ENCODE data around the gene KLF18.
"Not testable (repeated sequence)": the region's sequence is repeated elsewhere in the genome, so short reads cannot be mapped to it uniquely, and the experiment has no call there.

KLF18 gene

DNA sequence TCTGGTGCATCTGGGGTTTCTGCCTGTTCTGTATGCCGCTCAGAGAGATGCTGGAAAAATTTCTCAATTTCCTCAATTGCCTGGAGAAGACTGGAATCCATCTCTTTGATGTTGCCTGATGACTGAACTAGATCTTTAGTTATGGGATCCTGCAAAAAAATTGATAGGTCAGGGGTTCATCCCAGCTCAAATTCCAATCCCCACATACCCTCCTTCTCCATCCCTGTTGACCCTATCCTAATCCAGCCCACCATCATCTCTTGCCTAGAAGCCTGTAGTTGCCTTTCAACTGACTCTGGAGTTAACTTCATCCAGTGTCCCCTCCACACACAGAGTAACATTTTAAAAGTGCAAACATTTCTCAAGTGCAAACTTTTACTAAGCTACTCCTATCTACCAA, at the start of gene KLF18:
TSS of gene KLF18 (minus strand) at position 101 of the 400 bp plus-strand sequence. CDS start at position 101, 0 bp downstream.
- DNase-seq (ENCODE audit: low read depth in 2 of 2), result no peak

DNA sequence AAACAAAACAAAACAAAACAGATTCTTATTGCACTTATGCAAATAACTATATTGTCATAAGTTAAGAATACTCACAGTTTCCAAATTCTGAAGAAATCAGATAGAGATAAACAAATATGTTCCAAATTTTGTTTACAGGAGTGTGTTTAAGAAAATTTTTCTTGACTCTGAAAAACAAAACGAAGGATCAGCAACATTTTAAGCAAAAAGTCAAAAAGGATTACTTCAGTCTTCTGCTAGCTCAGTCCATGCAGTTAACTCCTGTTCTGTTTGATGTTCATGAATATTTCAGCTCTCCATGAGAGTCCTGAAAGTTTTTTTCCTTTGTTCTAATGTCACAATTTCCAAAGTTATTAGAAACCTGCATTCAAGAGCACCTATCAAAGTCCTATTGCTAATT, 33.2 kb upstream of the KLF18 start:
- no peak for DNase-seq (ENCODE audit: low read depth in 2 of 2)

DNA sequence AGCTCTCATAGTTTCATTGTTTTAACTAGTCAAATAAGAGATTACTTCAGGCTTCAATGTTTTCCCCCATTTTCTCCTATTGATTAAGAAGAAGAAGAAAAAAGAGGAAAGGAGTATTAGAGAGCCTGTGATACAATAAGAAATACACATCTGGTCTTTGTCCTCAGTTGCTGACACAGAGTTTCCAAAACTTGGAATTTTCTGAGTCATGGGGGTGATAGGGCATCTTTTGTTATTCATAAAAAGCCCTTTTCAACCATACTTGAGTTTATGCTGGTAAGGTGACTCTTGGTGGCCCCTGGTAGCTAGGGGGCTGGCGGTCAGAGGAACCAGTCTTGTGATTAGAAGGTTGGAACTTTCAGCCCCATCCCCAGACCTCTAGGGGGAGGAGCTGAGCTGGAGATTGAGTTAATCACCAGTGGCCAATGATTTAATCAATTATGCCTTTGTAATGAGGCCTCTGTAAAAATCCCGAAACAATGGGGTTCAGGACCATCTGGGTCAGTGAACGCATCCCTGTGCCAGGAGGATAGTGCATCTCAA, 28.9 kb upstream of the KLF18 start:
- DNase-seq (ENCODE audit: low read depth in 2 of 2), result no peak

DNA sequence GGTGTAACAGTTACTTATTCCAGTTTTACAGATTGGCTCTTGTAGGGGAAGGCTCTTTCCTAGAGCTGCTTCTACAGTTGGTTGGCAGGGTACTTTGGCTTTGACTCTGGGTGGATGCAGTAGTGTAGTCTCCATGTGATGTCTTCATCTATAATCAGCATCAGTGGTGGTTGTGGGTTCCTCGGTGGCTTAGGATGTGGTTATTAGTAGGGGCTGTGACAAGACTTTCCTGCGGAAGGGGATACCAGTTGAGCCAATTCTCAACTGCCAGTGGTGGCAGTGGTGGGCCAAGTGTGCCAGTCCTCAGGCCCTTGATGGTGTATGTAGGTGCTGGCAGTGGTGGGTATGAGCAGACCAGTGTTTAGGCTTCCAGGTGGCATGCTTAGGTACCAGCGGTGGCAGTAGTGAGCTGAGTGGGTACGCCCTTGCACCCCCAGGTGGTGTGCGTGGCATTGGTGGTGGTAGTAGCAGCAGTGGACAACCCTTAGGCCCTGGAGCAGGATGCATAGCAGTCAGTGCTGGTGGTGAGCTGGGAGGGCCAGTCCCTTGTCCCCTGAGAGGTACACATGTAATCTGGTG, 27.2 kb upstream of the KLF18 start:
- no peak for DNase-seq (ENCODE audit: low read depth in 2 of 2)

DNA sequence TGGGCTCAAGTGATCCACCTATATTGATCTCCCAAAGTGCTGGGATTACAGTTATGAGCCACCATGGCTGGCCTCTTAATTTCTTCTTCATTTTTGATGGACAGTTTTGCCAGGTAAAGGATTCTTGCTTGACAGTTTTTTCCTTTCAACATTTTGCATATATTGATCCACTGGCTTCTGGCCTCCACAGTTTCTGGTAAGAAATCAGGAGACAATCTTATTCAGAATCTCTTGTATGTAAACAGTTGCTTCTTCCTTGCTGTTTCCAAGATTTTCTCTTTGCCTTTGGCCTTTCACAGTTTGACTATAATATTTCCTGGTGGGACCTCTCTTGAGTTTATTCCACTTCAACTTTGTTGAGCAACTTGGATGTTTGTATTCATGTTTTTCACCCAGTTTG, 20.1 kb upstream of the KLF18 start:
- no peak for DNase-seq (ENCODE audit: low read depth in 2 of 2)

DNA sequence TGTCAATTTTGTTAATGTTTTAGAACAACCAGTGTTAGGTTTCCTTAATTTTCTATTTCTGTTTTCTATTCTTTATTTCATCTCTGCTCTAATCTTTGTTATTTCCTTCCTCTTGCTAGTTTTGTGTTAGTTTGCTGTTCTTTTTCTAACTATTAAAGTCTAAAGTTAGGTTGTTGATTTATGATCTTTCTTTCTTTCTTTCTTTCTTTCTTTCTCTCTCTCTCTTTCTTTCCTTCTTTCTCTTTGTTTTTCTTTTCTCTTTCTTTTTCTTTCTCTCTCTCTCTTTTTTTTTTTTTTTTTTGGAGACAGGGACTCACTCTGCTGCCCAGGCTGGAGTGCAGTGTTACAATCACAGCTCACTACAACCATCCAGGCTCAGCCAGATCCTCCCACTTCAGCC, 17.4 kb upstream of the KLF18 start:
- no peak for DNase-seq (ENCODE audit: low read depth in 2 of 2)

DNA sequence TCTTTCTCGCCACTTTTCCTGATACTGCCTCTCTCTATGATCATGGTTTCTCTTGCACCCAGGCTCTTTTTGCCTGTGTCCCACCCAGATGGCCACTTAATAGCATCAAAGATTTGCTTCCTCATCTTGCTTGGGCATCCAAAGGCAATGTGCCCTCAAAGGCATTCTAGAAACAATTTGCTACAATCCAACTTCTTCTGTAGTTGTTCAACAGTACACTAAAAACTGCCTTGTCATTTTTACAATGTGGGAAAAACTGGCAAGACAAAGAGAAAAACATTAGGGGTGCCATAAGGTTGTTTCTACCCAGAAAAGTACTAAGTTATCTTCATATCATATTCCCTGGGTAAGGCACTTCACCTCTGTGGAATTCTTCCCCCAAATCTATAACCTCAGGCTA, 16.5 kb upstream of the KLF18 start:
- DNase-seq (ENCODE audit: low read depth in 2 of 2), result no peak

DNA sequence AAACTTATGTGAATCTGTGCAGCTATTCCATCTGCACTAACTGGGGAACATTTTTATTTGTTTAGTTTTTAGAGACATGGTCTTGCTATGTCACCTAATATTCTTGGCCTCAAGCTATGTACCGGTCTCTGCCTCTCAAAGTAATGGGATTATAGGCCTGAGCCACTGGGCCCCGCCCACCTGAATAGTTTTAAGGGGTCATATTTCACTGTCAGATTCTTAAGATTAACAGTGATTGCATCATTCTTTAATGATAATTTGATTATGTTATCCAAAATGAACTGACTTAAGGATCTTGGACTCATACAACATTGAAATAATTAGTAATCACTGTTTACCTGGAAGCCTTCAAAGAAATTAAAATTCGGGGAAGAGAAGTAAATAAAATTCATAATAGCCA, 12.6 kb upstream of the KLF18 start:
- no peak for DNase-seq (ENCODE audit: low read depth in 2 of 2)

DNA sequence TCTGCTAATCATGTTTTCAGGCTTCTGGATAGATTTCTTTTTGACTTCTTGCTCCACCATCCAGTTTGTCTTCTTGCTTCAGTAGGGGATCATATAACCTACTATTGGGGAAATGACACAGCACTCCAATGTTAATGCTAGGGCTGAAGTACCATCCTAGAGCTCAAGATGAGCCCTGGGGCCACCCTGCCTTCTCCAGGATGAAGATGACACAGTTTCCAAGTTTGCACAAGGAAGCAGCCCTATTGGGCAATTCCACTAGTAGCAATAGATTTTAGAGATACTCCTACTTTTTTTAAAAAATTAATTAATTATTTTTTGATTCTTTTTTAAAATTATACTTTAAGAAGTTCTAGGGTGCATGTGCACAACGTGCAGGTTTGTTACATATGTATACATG, 11.3 kb upstream of the KLF18 start:
- DNase-seq (ENCODE audit: low read depth in 2 of 2), result no peak

DNA sequence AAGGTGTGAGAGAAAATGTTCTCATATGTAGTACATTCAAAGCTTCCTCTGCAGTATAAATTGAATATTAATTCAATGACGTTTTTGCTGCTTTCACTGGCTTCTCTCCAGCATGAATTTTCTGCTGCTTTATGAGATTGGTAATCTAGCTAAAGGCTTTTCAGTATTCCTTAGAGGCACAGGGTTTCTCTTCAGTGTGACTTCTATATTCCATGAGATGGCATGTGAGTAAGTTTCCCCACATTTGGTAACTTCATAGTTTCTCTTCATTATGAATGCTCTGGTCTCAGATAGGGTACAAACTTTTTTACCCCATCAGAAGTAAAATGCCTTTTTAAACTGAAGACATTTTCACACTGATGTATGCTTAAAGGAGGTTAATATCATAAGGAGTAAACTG, 10.4 kb upstream of the KLF18 start:
- DNase-seq (ENCODE audit: low read depth in 2 of 2), result no peak

DNA sequence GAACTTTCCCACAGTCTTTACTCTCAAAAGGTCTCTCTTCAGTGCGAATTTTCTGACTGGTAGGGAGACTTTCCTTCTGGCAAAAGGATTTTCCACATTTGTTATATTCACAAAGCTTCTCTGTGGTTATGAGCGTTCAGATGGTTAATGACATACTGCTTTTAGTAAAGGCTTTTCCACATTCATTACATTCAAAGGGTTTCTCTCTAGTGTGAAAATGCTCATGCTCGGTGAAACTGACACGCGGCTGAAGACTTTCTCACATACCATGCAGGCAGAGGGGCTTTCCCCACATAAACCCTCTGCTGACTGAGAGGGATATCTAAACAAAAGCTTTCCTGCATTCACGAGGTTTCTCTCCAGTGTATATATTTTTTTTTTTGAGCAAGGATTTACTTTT, 9.9 kb upstream of the KLF18 start:
- DNase-seq (ENCODE audit: low read depth in 2 of 2), result no peak

DNA sequence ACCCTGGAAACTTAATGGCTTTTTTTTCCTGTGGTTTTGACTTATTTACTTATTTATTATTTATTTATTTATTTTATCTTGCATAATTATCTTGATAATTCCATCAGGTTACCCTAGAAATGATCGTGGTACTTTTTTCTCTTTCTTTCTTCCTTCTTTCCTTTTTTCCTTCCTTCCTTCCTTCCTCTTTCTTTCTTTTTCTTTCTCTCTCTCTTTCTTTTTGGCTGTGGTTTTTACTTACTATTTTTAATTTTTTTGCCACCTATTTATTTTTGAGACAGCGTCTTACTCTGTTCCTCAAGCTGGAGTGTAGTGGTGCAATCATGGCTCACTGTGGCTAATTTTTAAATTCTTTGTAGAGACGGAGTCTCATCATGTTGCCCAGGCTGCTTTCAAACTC, 6.2 kb upstream of the KLF18 start:
- no peak for DNase-seq (ENCODE audit: low read depth in 2 of 2)

DNA sequence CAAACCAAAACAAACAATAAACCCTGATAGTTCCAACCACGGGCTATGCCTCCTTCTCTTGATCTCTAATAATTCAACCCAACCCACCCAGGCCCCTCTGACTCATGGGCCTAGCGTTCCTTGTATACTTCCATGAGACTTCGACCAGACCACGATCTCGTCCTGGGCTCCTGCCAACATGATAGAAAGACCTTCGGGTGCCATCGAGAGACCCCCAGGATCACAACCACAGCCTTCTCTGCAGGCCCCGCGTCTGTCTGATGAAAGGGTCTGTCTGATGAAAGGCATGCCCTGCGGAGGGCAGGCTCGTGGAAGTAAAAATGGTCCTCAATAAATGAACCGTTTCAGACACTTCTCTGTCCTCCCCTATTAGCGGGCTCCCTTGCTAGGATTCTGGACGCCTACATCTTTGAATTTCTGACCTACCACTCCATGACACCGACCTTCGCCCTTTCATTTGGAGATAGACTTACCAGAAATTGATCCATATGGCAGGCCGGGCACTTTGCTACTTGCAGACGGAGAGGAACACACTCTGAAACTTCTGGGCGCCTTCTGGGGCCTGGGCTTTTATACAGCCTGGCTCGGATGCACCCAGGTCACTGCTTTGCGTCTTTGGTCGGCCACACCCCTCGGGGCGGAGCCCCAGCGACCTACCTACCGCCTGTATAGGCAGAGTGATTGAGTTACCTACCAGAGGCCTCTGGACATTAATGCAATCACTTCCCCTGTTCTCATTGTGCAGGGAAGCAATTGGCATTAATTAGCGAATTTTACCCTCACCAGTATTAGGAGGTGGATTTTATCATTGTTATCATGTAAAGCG, 5.3 kb upstream of the KLF18 start:
- DNase-seq (ENCODE audit: low read depth in 2 of 2), result no peak

DNA sequence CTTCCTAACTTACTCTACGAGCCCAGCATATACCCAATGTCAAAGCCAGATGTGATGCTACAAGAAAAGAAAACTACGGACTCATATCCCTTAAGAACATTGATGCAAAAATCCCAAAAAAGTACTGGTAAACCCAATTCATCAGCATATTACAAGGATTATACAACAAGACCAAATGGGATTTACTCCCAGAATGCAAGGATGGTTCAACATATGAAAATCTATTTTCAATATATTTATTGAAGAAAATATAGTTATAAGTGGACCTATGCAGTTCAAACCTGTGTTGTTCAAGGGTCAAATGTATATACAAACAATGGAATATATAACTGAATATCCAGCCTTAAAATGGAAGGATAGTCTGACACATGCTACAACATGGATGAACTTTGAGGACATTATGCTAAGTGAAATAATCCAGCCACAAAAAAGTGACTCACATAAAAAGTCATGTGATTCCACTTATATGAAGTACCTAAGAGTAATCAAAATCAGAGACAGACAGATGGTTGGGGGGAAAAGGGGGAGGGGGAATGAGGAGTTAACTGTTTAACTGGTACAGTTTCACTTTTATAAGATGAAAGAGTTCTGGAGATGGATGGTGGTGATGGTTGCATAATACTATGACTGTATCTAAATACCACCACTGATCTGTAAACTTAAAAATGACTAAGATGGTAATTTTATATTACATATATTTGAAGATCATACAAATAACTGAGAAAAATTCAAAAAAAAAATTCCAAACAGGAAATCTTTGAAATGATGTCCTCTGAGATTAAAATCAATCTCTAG, 3.7 kb upstream of the KLF18 start:
- no peak for DNase-seq (ENCODE audit: low read depth in 2 of 2)

DNA sequence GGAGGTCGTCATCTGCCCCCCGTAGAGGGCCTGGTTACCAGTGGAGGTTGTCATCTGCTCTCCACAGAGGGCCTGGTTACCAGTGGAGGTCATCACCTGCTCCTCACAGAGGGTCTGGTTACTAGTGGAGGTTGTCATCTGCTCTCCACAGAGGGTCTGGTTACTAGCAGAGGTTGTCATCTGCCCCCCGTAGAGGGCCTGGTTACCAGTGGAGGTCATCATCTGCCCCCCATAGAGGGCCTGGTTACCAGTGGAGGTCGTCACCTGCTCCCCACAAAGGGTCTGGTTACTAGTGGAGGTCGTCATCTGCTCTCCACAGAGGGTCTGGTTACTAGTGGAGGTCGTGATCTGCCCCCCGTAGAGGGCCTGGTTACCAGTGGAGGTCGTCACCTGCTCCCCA, 1.9 kb downstream of the KLF18 start:
- DNase-seq (ENCODE audit: low read depth in 2 of 2), result not testable (repeated sequence)

DNA sequence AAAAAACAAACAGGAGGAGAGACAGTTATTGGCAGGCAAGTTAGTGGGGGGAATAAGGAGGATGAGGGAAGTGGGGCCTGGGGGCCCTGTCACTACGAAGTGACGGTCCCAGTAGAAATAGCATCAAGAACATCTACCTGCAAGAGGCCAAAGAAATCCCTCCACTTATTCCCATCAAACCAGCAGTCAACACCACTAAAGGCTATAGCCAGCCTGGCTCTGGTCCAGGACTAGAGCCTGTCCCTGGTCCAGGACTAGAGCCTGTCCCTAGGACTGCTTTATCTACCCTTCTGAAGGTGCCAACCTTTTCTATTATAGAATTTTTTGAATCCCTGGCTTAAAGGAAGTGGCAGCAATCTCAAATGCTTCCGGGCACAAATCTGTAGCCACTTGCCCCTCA, 3.2 kb downstream of the KLF18 start:
- no peak for DNase-seq (ENCODE audit: low read depth in 2 of 2)

DNA sequence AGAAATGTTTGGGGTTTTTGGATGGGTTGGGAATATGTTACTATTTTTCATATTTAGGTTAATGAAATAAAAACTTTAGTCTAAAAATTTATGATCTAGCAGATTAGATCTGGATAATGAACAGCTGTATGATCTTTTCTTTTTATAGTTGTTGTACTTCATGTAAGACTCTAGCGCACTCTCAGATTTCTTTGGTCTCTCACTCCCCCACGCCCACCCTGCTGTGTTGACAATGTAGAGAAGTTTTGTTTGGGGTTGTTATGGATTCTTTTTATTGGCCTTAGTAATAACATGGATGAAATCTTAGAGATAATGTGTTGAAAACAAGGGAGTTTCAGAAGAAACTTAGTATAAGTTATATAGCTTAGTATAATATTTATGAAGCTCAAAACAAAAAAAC, 5.5 kb downstream of the KLF18 start:
- DNase-seq (ENCODE audit: low read depth in 2 of 2), result no peak

DNA sequence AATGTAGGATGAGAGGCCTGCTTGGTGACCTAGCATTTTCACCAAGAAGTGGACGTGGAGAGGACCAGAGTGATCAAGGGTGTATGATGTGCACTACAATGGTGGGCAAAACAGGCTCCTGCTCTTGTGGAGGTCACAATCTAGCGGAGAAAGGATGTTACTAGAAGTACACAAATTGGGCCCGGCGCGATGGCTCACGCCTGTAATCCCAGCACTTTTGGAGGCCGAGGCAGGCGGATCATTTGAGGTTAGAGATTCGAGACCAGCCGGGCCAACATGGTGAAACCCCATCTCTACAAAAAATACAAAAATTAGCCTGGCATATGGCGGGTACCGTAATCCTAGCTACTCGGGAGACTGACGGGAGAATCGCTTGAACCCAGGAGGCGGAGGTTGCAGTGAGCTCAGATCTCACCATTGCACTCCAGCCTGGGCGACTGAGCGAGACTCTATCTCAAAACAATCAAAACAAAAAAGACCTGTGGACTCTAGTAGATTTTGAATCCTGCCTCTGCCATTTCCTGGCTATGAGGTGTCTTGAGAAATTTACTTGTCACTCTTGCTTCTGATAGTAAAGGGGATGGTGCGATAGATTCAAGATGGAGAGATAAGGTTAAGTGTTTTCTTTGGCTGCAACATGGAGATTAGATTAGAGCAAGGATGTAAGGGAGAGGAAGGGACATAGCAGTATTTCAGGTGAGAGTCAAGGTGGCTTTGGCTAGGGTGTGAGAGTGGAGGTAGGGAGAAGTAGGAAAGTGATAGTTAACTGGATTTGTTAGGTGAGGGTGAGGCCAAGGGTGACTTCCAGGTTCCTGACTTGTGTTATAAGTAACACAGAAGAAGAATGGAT, 7.1 kb downstream of the KLF18 start:
- no peak for DNase-seq (ENCODE audit: low read depth in 2 of 2)

DNA sequence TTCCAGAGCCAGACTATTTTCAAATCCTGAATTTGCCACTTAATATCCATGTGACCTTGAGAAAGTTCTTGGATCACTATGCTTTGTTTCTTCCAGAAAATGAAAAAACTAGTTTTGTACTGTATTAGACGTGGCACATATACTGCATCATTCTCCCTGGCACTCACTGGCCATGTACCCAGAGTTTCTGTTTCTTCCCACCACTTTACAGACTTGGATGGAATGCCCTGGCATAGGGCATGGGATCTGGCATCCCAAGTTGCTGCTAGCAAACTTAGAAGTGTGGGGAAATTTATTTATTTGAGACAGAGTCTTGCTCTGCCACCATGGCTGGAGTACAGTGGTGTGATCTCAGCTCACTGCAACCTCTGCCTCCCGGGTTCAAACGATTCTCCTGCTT, 10.0 kb downstream of the KLF18 start:
- no peak for DNase-seq (ENCODE audit: low read depth in 2 of 2)

DNA sequence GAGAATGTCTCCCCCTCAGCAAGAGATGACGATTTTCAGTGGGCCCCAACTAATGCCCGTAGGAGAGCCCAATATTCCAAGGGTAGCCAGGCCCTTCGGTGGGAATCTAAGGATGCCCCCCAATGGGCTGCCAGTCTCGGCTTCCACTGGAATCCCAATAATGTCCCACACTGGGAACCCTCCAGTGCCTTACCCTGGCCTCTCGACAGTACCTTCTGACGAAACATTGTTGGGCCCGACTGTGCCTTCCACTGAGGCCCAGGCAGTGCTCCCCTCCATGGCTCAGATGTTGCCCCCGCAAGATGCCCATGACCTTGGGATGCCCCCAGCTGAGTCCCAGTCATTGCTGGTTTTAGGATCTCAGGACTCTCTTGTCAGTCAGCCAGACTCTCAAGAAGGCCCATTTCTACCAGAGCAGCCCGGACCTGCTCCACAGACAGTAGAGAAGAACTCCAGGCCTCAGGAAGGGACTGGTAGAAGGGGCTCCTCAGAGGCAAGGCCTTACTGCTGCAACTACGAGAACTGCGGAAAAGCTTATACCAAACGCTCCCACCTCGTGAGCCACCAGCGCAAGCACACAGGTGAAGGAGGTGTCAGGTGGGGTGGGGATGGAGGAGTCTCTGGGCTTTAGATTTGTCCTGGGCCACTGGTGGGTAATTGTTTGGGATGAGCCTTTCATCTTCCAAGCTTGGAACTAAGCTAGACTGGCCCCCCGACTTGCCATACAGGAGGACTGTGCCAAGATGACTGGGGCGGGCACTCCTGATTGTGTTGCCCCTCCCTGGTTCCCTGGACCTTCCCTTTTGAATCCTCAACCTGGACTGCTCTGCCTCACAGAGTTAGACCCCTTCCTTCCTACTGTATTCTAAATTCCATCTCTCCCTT, 11.6 kb downstream of the KLF18 start:
- no peak for DNase-seq (ENCODE audit: low read depth in 2 of 2)

Data from stimulated activated CD8-positive, alpha-beta memory T cell treated with anti-CD3 and anti-CD28 coated beads, Interleukin-7, amount 100 ng/mL, for 1 hour (primary cell).